Activated T-cell treated with anti-CD3 and anti-CD28 coated beads, Interleukin-2, amount 50 U/mL, for 1 hour (primary cell): Measurements from ENCODE around the gene TBC1D7.

Source experiments
- DNase-seq: peaks from one replicate; pipeline ENCODE4 v3.0.0-alpha.2; 2020

TBC1D7 gene

GRCh38 chr6:13289789-13290318, 38.5 kb downstream of the TBC1D7 start:
- no peak for DNase-seq

- DNase-seq, result no peak
These were observed 39.4 kb downstream of the TBC1D7 start for GRCh38 chr6:13288969-13289391.

- DNase-seq, result no peak
These were observed 39.9 kb downstream of the TBC1D7 start for GRCh38 chr6:13288481-13288880.

GRCh38 chr6:13287104-13287503, 41.2 kb downstream of the TBC1D7 start:
- DNase-seq, result no peak

- no peak for DNase-seq
These were observed 42.2 kb downstream of the TBC1D7 start for GRCh38 chr6:13286181-13286580.

GRCh38 chr6:13285705-13286104, 42.6 kb downstream of the TBC1D7 start:
- no peak for DNase-seq

GRCh38 chr6:13284646-13285045, 43.7 kb downstream of the TBC1D7 start:
- DNase-seq, result no peak

GRCh38 chr6:13283331-13283730, 45.0 kb downstream of the TBC1D7 start:
- no peak for DNase-seq

- DNase-seq, result no peak
These were observed 45.8 kb downstream of the TBC1D7 start for GRCh38 chr6:13282393-13283069.

GRCh38 chr6:13281686-13282085, 46.7 kb downstream of the TBC1D7 start:
- no peak for DNase-seq

- no peak for DNase-seq
These were observed 48.1 kb downstream of the TBC1D7 start for GRCh38 chr6:13280254-13280653.

GRCh38 chr6:13278991-13279390, 49.3 kb downstream of the TBC1D7 start:
- no peak for DNase-seq

GRCh38 chr6:13278164-13278563, 50.2 kb downstream of the TBC1D7 start:
- no peak for DNase-seq

GRCh38 chr6:13277231-13277630, 51.1 kb downstream of the TBC1D7 start:
- DNase-seq, result no peak

- DNase-seq, result no peak
These were observed 52.8 kb downstream of the TBC1D7 start for GRCh38 chr6:13275435-13275989.

GRCh38 chr6:13274707-13275434, 53.5 kb downstream of the TBC1D7 start:
- no peak for DNase-seq

- peak; percentile 53 for DNase-seq
These were observed 54.2 kb downstream of the TBC1D7 start for GRCh38 chr6:13273931-13274706.

- DNase-seq, result no peak
These were observed 55.0 kb downstream of the TBC1D7 start for GRCh38 chr6:13273202-13273930.

- no peak for DNase-seq
These were observed 55.9 kb downstream of the TBC1D7 start for GRCh38 chr6:13272131-13273046.

- DNase-seq, result no peak
These were observed 59.3 kb downstream of the TBC1D7 start for GRCh38 chr6:13268913-13269518.

- DNase-seq, result no peak
These were observed 61.1 kb downstream of the TBC1D7 start for GRCh38 chr6:13267142-13267651.
